Measurements from ENCODE around the gene YIPF1. TPM values are rescaled to one million over a fixed set of nuclear protein-coding genes. Genes with fewer than 3 reads are reported as not detected.

The YIPF1 gene
- total RNA-seq, 6 experiments from 2014 or later = 20.5 to 34.5 (median 25.4) TPM

GRCh38 chr1:53851571-53852285 is 37.9 kb downstream of the YIPF1 start:
- Histone ChIP-seq H3K9me3 (no peaks in the 10 kb centered on the region), H3K4me3 (no peak overlapping the region), H3K36me3 (peaks cover 0 to 45% (median 1%) of the 10 kb centered on the region in 4 donors), H3K27ac (no peak overlapping the region), H3K27me3 (no peaks in the 10 kb centered on the region), H3K4me1 (no peaks in the 10 kb centered on the region)
- ATAC-seq (no peak), DNase-seq (no peak)
- intact Hi-C loops (cut with DNase I) = no loop called here
- 61% methylated on average over 9 of the region's 9 CpGs for WGBS (ENCODE audit: insufficient coverage, low coverage, low lambda C conversion rate, missing lambda C conversion rate)
- TF ChIP-seq POLR2A (IDR thresholded peaks at IDR 0.05) (no peak), CTCF (IDR thresholded peaks at IDR 0.05) (no peak)

- Histone ChIP-seq H3K4me3 (no peak overlapping the region), H3K9me3 (no peaks in the 10 kb centered on the region), H3K27ac (no peak overlapping the region), H3K27me3 (no peaks in the 10 kb centered on the region), H3K4me1 (no peaks in the 10 kb centered on the region), H3K36me3 (peaks cover 0 to 29% (median 0%) of the 10 kb centered on the region in 4 donors)
- TF ChIP-seq CTCF (IDR thresholded peaks at IDR 0.05) (no peak), POLR2A (IDR thresholded peaks at IDR 0.05) (no peak)
- DNase-seq = no peak
- no peak for ATAC-seq
- 78% methylated on average over 3 of the region's 7 CpGs for WGBS (ENCODE audit: insufficient coverage, low coverage, low lambda C conversion rate, missing lambda C conversion rate)
- intact Hi-C loops (cut with DNase I) = no loop called here
Measured at GRCh38 chr1:53850082-53850673, 39.4 kb downstream of the YIPF1 start.

- H3K4me1 ChIP-seq = no peaks in the 10 kb centered on the region
- H3K4me3 ChIP-seq = no peak overlapping the region
- H3K27ac ChIP-seq = no peak overlapping the region
- intact Hi-C loops (cut with DNase I) = no loop called here
- TF ChIP-seq CTCF (IDR thresholded peaks at IDR 0.05) = no peak
- TF ChIP-seq POLR2A (IDR thresholded peaks at IDR 0.05) = no peak
- peaks cover 0 to 12% (median 0%) of the 10 kb centered on the region in 4 donors for H3K36me3 ChIP-seq
- H3K9me3 ChIP-seq = no peaks in the 10 kb centered on the region
- no peaks in the 10 kb centered on the region for H3K27me3 ChIP-seq
- DNase-seq = no peak
- 79% methylated on average over 6 of the region's 6 CpGs for WGBS (ENCODE audit: insufficient coverage, low coverage, low lambda C conversion rate, missing lambda C conversion rate)
- no peak for ATAC-seq
Measured at GRCh38 chr1:53847980-53848379, 41.6 kb downstream of the YIPF1 start.

- H3K9me3 ChIP-seq = peaks cover 0 to 2% (median 0%) of the 10 kb centered on the region in 4 donors
- intact Hi-C loops (cut with DNase I) = no loop called here
- no peaks in the 10 kb centered on the region for H3K27me3 ChIP-seq
- DNase-seq (no peak), ATAC-seq (no peak)
- H3K4me1 ChIP-seq = peaks cover 0 to 1% (median 0%) of the 10 kb centered on the region in 4 donors
- H3K4me3 ChIP-seq = no peak overlapping the region
- no peak for TF ChIP-seq POLR2A (IDR thresholded peaks at IDR 0.05)
- TF ChIP-seq CTCF (IDR thresholded peaks at IDR 0.05) = no peak
- H3K36me3 ChIP-seq = no peaks in the 10 kb centered on the region
- WGBS (ENCODE audit: insufficient coverage, low coverage, low lambda C conversion rate, missing lambda C conversion rate) = 64% methylated on average over 3 of the region's 3 CpGs
- no peak overlapping the region for H3K27ac ChIP-seq
Measured at GRCh38 chr1:53842347-53842746, 47.2 kb downstream of the YIPF1 start.
